OCI-LY1 (cell line): ENCODE data around the gene TTPAL.

Experiments used
- H2AFZ ChIP-seq: fragments of 200-600 bp; sonication (generic), shearing (Covaris generic); 2 replicates; pipeline ENCODE4 v1.6.0; 2014; ENCODE audit warnings: antibody characterized with exemption, mild to moderate bottlenecking, low read length
- H3F3A ChIP-seq: fragments of 200-600 bp; sonication (generic), shearing (Covaris generic); 2 replicates; pipeline ENCODE4 v1.6.0; 2014; ENCODE audit warnings: mild to moderate bottlenecking, antibody characterized with exemption, low read length, moderate library complexity; ENCODE audit not compliant: insufficient read depth
- H3K27ac ChIP-seq: fragments of 200-600 bp; sonication (generic); 2 replicates; pipeline ENCODE4 v1.5.1; 2014; ENCODE audit warnings: low read length, mixed run types, mild to moderate bottlenecking, low read depth; ENCODE audit not compliant: poor library complexity, severe bottlenecking
- H3K27me3 ChIP-seq: fragments of 200-600 bp; sonication (generic); 2 replicates; pipeline ENCODE4 v1.6.0; 2014; ENCODE audit warnings: antibody characterized with exemption, mild to moderate bottlenecking, low read length, moderate library complexity; ENCODE audit not compliant: insufficient read depth
- H3K36me3 ChIP-seq: fragments of 200-600 bp; sonication (generic); 2 replicates; pipeline ENCODE4 v1.6.1; 2014; ENCODE audit warnings: mild to moderate bottlenecking, antibody characterized with exemption, low read length, moderate library complexity, mixed read lengths; ENCODE audit not compliant: insufficient read depth
- H3K4me1 ChIP-seq: fragments of 200-600 bp; sonication (generic); 2 replicates; pipeline ENCODE4 v1.5.1; 2014; ENCODE audit warnings: mild to moderate bottlenecking, low read length, moderate library complexity; ENCODE audit not compliant: insufficient read depth, severe bottlenecking
- H3K4me2 ChIP-seq: fragments of 200-600 bp; sonication (generic), shearing (Covaris generic); 2 replicates; pipeline ENCODE4 v1.6.1; 2014; ENCODE audit warnings: low read length
- H3K4me3 ChIP-seq: fragments of 200-600 bp; sonication (generic); 2 replicates; pipeline ENCODE4 v1.5.1; 2014; ENCODE audit warnings: low read length, low read depth, mild to moderate bottlenecking, mixed read lengths; ENCODE audit not compliant: poor library complexity, severe bottlenecking
- H3K79me2 ChIP-seq: fragments of 200-600 bp; shearing (Covaris generic); 2 replicates; pipeline ENCODE4 v1.6.1; 2016; ENCODE audit warnings: mixed run types, low read length, mixed read lengths; ENCODE audit not compliant: insufficient read depth
- H3K9ac ChIP-seq: fragments of 200-600 bp; sonication (generic), shearing (Covaris generic); 2 replicates; pipeline ENCODE4 v1.6.1; 2014; ENCODE audit warnings: mild to moderate bottlenecking, low read length, mixed read lengths
- H3K9me2 ChIP-seq: fragments of 200-600 bp; sonication (generic), shearing (Covaris generic); 2 replicates; pipeline ENCODE4 v1.6.1; 2014; ENCODE audit warnings: low read depth, mild to moderate bottlenecking, low read length, mixed read lengths
- H3K9me3 ChIP-seq: fragments of 200-600 bp; shearing (Covaris generic); 2 replicates; pipeline ENCODE4 v1.6.1; 2014; ENCODE audit warnings: low read length, mixed read lengths
- H4K20me1 ChIP-seq: fragments of 200-600 bp; sonication (generic), shearing (Covaris generic); 2 replicates; pipeline ENCODE4 v1.6.0; 2016; ENCODE audit warnings: mild to moderate bottlenecking, low read length; ENCODE audit not compliant: insufficient read depth
- CTCF ChIP-seq: fragments of 200-600 bp; sonication (generic), shearing (Covaris generic); IDR thresholded peaks from 2 replicates; pipeline ENCODE4 v1.5.1; 2017; ENCODE audit warnings: mild to moderate bottlenecking, antibody characterized with exemption, low read length, moderate library complexity, mixed read lengths
- EZH2 ChIP-seq: fragments of 200-600 bp; sonication (generic), shearing (Covaris generic); IDR thresholded peaks from 2 replicates; pipeline ENCODE4 v1.8.0; 2017; ENCODE audit warnings: borderline replicate concordance, mixed run types, mild to moderate bottlenecking, antibody characterized with exemption, low read length, moderate library complexity, mixed read lengths

TTPAL gene

GRCh38 chr20:44504402-44505307 is 29.0 kb downstream of the TTPAL start:
- H4K20me1 ChIP-seq: no peaks in the 10 kb centered on the region
- H2AFZ ChIP-seq: no peak overlapping the region
- no peaks in the 10 kb centered on the region for H3K9me2 ChIP-seq
- no peaks in the 10 kb centered on the region for H3K27me3 ChIP-seq
- H3K4me1 ChIP-seq: no peaks in the 10 kb centered on the region
- peaks cover 94% of the 10 kb centered on the region for H3K36me3 ChIP-seq
- no peaks in the 10 kb centered on the region for H3K79me2 ChIP-seq
- H3K4me2 ChIP-seq: no peak overlapping the region
- H3K9me3 ChIP-seq: no peaks in the 10 kb centered on the region
- no peak overlapping the region for H3K9ac ChIP-seq
- H3F3A ChIP-seq: 0 out of 2 replicates have a peak, but pooled peaks cover 3% of the 10 kb centered on the region
- H3K4me3 ChIP-seq: no peak overlapping the region
- TF ChIP-seq EZH2: no peak
- no peak for TF ChIP-seq CTCF
- no peak overlapping the region for H3K27ac ChIP-seq

GRCh38 chr20:44509762-44510161 is 34.1 kb downstream of the TTPAL start:
- Histone ChIP-seq H3K4me2 (no peak overlapping the region), H3K9me3 (no peaks in the 10 kb centered on the region), H3K9me2 (no peaks in the 10 kb centered on the region), H3K9ac (no peak overlapping the region), H3K4me3 (no peak overlapping the region), H3F3A (0 out of 2 replicates have a peak, but pooled peaks cover 3% of the 10 kb centered on the region), H3K27me3 (no peaks in the 10 kb centered on the region), H3K27ac (no peak overlapping the region), H3K79me2 (no peaks in the 10 kb centered on the region), H3K4me1 (no peaks in the 10 kb centered on the region), H4K20me1 (no peaks in the 10 kb centered on the region), H3K36me3 (peaks cover 77% of the 10 kb centered on the region), H2AFZ (no peak overlapping the region)
- no peak for TF ChIP-seq CTCF
- no peak for TF ChIP-seq EZH2

GRCh38 chr20:44513871-44514270 is 38.2 kb downstream of the TTPAL start:
- no peak overlapping the region for H3K27ac ChIP-seq

More at GRCh38 chr20:44513871-44514270, 38.2 kb downstream of the TTPAL start:
- no peak for TF ChIP-seq EZH2
- TF ChIP-seq CTCF: no peak
- Histone ChIP-seq H2AFZ (no peak overlapping the region), H3K4me3 (no peak overlapping the region), H4K20me1 (no peaks in the 10 kb centered on the region), H3K9me2 (no peaks in the 10 kb centered on the region), H3K9ac (no peak overlapping the region), H3K79me2 (peaks cover 34% of the 10 kb centered on the region), H3K4me2 (no peak overlapping the region), H3K27me3 (no peaks in the 10 kb centered on the region), H3K4me1 (peaks cover 1% of the 10 kb centered on the region), H3K9me3 (no peaks in the 10 kb centered on the region), H3K36me3 (peaks cover 44% of the 10 kb centered on the region), H3F3A (0 out of 2 replicates have a peak, but pooled peaks cover under 1% of the 10 kb centered on the region)
